Mucosa of gallbladder (tissue), 1 donor: ENCODE results near the gene DCAF7. TPM values are rescaled to one million over a fixed set of nuclear protein-coding genes. Genes with fewer than 3 reads are reported as not detected.

Experiments used
- DNase-seq: peaks from one replicate; pipeline ENCODE4 v3.0.0-alpha.2; 2020; ENCODE audit warnings: low spot score
- total RNA-seq: library from RNA; stranded (reverse); gene quantifications from one replicate; pipeline ENCODE4 v1.2.1, GENCODE V29; 2021
- donor health status: DM: no; HTN: no; CAD: no.

The DCAF7 gene
- total RNA-seq, 1 donor from 2014 or later: 81.8 TPM

DNA sequence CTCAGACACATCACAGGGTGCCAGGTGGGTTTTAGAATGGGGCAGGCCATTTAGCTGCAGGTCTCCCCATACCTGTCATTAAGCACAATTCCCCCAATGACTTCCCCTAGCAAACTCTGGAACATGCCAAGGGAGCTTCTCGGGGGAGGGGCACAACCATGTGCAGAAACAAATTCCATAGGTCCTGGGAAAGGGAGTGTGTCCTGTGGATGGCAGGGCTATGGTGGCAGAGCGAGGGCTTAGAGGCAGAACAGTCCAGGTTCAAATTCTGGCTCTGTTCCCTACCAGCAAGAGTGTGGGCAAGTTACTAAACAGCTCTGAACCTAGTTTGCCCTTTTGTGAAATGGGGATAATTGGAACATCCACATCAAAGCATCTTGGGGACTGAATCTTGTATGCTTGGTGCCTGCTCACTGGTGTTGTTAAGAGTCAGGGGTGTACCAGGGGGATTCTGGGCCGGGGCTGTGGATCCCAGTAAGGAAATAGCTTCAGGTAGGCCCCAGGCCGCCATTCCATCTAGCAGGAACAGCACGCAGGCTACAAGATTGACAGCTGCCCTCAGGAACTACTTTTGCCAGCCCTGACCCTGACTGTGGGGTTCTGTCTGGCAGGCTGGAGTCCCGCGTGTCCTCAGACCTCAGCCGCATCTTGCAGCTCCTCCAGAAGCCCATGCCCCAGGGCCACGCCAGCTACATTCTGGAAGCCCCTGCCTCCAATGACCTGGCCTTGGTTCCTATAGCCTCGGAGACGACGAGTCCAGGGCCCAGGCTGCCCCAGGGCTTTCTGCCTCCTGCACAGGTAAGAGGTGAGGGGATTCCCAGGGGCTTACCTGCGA is 5.6 kb upstream of the DCAF7 start:
- DNase-seq: no peak

DNA sequence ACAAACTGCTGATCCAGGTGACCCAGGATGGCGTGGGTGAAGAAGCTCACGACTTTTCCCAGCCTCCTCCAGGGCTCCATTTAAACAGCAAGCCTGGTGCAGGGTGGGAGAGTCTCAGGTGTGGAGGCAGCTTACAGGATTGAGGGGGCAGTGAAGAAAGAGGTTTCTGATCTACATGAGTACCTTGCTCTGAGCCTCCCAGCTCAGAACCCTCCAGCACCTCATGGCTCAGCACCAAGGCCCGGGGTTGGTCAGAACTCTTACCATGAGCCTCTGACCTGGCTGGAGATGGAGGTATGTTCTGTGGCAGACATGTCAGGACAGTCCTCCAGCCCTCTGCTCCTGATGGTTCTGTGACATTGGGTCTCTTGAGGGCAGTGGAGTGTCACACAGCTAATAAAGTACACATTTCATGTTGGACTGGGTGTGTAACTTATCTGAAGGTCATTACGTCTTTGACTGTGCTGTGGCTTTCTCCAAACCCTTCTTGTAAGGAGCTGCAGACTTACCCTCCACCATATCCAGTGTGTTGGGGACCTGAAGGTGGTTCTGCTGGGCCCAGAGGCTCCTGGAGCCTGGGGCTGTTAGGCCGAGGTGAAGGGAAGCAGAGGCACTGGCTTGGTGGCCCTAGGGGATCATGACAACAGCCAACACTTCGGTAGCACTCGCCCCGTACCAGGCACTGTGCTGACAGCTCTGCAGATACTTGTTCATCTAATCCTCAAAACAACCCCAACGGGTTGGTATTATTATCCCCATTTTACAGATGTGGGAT is 3.8 kb upstream of the DCAF7 start:
- DNase-seq: no peak

DNA sequence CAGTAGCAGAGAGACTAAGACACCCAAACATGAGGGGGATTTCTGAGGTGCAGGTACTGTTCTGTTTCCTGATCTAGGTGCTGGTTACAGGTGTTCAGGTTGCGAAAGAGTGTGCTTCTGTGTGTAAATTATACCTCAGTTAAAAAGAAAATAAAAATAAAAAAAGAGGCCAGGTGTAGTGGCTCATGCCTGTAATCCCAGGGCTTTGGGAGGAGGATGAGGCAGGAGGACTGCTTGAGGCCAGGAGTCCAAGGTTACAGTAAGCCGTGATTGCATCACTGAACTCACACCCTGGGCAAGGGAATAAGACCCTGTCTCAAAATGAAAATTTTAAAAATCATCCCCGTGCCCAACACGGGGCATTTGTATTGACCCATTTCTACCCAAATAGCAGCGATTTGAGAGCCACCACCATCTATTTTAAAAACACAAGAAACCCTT is 3.2 kb upstream of the DCAF7 start:
- DNase-seq: no peak

DNA sequence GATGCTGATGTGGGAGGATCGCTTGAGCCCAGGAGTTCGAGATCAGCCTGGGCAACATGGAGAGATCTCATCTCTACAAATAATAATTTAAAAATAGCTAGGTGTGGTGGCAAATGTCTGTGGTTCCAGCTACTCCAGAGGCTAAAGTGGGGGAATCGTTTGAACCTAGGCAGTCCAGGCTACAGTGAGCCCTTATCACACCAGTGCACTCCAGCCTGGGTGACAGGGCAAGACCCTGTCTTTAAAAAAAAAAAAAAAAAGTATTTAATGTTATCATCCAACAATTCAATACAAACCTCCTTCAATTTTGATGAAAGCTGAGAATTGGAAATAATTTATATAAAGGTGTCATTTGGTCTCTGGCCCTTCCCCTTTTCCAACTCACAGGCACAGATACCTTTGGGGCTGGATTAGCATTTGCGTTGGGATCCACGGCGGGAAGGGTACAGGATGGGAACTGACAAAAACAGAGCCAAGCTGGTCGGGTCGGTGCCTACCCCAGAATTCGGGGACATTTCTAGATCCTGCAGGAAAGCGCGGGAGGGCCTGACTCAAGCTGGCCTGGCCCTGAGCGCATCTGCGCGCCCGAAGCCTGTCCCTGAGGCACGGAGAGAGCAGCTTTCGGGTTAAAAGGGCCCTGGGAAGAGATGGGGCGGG is 860 bp upstream of the DCAF7 start:
- no peak for DNase-seq

DNA sequence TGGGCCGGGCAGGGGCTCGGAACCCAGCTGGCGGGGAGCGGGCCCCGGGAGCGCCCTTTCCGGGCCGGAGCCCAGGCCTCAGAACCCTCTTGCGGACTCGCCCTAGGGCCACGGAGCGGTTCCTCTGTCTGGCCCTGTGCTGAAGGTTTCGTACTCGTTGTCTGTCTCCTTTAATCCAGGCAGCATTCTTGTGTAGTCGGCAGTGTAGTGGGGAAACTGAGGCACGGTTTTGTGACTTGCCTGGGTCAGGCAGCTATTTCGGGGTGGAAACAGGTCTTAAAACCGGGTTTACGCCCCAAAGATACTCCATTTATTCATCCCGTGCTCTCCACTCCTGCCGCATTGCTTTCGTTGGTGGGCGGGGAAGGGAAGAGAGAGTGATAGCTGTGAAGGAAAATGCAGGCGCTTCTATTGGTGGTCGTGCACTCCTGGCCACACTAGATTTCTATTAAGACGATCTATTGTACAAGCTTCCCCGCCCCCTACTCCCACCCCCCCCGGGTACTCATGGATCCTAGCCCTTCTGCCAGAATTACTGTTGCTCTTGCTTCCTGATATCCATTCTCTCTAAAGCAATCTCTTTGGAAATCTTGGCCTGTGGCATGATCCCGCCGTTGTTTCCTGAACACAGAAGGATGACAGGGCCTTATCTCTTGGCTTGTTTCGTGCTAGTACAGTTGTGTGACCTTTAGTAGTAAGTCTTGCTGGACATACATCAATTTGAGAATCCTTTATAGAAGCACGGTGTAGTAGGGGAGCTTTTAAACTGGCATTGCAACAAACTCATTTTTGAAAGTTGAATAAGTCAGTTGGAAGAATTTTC is 751 bp downstream of the DCAF7 start:
- no peak for DNase-seq

DNA sequence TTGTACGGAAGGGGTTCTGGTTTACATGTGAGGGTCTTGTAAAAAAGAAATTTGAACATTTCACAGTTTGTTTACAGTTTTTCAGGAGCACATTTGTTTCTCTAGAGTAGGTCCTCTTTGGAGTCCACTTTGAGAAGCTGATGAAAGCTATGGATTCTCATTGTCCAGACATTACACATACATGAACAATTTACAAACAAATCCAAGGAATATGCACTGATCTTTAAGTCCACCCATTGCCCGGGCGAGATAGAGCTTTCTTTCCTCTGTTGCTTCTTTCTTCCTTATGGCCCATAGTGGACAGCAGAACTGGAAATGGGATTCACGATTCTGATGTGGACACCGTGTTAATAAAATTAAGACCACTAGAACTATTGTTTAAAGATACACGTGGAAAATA is 1.9 kb downstream of the DCAF7 start:
- no peak for DNase-seq

DNA sequence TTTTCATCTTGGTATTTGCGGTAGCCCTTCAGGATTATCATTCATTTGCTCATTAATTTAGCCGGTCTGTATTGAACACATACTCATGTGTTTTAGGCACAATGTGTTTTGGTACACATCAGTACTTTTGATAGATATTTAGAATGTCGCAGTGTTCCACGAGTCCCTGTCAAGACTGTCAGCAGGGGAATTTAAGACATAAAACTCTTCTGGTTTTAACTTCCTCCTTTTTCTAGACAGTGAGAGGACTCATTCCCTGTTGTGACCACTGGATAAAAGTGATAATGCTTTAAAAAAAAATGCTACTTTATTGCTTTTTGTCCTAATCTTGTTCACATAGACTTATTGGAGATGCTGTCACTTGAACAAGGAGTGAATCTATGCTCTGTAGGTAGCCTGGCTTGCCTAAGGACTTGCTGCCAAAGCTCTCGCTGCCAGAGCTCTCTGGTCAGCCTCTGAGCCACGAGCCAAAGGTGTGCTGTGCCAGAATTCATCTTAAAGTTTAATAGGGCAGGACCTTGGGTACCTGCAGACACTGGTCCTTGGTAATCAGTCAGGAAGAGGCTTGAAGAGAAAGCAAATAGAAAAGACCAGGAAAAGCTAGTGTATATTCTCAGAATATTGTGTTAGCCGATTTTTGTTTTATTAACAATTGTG is 5.4 kb downstream of the DCAF7 start:
- DNase-seq: no peak

DNA sequence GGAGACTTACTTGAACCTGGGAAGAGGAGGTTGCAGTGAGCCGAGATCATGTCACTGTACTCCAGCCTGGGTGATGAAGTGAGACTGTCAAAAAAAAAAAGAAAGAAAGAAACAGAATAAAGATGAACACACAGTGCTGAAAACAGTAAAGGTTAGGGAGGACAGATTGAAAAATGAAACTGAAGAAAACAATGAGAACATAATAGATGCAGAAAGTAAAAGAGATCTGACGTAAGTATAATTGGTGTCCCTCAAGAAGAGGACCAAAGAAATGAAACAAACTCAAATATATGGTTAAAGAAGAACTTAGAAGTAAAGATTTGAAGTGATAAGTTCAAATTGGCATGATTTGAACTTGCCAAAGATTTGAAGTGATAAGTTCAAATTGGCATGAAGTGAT is 7.1 kb downstream of the DCAF7 start:
- DNase-seq: no peak

DNA sequence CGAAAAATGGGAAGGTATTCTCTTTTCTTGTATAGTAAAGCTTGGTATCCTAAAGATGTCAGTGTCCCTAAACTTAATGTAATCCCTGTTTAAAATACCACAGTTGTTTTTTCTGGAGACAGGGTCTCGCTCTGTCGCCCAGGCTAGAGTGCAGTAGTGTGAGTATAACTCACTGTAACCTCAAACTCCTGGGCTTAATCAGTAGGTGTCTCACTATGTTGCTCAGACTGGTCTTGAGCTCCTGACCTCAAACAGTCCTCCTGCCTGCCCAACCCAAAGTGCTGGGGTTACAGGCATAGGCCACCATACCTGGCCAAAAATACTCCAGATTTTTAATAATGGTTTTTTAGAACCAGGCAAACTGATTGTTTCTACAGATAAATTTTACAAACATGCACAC is 8.2 kb downstream of the DCAF7 start:
- DNase-seq: no peak

DNA sequence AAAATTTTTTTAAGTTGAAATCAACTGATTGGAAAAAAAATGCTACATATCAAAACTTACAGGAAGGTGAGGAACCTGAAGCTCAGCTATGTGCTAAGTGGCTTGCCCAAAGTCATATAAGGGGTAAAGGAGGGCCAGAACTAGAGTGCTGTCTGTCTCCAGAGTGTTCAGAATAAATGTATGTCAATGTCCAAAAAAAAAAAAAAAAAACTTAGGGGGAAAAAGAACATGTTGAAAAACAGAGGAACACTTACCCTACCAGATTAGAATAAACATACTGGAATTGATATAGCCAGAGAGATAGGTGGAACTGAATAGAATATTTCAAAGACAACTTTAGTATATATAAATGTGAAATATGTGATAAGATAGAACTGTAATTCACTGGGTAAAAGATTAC is 11.5 kb downstream of the DCAF7 start:
- no peak for DNase-seq

DNA sequence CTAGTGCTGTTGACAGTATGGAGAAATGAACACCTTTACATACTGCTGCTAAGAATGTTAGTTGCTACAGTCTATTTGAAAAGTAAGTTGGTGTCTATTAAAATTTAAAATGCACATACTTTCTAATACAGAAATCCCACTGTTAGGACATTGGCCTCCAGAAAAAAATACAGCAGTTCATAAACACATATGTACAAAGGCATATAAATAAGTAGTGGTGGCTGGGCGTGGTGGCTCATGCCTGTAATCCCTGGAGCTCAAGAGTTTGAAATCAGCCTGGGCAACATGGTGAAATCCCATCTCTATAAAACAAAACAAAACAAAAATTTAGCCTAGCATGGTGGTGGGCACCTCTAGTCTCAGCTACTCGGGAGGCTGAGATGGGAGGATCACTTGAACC is 13.1 kb downstream of the DCAF7 start:
- DNase-seq: no peak

DNA sequence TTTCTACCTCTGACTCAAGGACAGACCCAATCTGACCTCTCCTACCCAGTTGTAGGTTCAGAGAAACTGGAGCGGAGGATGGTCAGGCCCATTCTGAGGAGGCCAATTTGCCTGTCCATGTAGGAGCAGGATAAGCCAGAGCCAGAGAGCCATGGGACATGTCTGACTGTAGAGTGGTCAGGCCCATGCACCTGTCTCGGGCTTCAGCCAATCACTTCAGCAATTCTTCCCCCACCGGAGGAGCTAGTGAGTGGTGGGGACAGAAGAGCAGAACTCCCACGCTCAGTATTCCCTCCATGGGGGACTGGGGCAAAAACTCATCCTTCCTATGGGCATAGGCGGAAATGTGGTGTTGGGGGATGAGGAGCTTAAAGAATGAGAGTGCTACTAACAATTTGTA is 14.3 kb downstream of the DCAF7 start:
- DNase-seq: no peak

DNA sequence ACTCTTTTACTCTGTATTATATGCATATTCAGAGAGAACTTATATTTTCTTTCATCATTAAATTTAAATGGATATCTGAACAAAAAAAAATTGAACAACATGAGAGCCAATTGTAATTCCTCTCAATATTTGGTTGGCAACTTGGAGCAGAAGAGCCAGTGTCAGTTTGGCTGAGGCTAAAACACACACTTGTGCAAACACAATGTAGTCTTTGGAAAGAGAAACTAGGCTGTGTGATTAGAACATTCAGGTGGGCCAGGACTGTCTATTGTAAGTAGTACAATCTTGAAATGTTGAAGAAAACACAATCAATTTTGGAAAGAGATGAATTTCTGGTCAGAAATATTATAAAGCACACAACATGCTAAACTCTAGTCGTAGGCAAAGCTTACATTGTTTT is 17.0 kb downstream of the DCAF7 start:
- no peak for DNase-seq

DNA sequence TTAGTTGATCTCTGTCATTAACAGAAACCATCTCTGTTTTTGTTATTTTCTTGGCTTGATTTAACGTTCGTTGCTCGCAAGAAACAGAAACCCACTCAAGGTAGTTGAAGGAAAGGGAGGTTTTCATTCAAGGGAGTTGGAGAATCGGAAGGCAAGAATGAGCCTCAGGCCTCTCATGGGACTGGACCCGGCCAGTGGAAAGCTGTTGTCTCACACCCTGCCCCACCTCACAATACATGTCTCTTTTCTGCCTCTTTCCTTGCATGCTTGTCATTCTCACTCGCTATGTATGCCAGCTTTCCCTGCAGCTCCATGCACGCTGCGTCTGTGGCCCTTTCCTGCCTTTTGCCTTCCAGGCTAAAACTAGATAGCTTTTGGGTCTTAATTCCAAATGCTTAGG is 18.3 kb downstream of the DCAF7 start:
- DNase-seq: no peak

DNA sequence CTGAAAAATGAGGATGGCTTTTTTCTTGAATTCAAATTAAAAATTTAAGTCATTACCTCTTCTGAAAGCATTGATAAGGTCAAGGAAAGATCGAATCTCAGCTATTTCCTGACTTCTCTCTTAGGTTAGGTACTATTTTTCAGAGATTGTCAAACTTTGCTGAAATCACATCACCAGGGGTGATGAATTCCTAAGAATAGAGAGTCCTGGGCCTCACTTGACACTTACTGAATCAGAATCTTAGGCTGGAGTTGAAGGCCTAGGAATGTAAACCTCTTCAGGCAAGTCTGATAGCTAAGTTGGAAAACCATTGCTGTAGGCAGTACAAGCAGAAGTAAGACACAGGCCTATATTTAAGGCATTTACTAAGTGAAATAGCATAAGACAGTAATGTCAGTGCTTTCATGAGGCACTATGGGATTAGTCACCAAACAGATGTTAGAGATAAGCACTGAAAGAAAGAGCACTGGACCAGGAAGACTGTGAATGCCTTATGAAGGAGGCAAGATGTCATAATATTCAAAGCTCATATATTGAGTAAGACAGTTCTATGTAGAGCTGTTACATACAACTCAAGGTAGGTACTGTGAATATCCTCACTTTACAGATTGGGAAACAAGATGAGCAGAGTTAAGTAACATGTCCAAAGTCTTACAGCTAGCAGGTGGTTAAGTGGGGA is 21.5 kb downstream of the DCAF7 start:
- DNase-seq: no peak

DNA sequence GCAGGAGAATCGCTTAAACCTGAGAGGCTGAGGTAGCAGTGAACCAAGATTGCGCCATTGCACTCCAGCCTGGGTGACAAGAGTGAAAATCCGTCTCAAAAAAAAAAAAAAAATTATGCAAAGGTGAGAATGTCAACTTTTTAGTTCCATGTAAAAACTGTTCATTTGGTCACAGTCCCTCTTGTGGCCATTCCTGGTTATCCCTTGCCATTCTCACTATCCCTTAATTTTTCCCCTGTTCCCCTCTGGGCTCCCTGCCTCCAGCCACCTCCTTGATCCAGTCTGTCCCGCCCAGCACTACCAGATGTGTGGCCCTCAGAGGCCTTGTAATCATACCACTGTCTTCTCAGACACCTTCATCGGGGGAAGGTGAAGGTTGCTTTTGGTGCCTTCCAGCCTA is 23.4 kb downstream of the DCAF7 start:
- no peak for DNase-seq

DNA sequence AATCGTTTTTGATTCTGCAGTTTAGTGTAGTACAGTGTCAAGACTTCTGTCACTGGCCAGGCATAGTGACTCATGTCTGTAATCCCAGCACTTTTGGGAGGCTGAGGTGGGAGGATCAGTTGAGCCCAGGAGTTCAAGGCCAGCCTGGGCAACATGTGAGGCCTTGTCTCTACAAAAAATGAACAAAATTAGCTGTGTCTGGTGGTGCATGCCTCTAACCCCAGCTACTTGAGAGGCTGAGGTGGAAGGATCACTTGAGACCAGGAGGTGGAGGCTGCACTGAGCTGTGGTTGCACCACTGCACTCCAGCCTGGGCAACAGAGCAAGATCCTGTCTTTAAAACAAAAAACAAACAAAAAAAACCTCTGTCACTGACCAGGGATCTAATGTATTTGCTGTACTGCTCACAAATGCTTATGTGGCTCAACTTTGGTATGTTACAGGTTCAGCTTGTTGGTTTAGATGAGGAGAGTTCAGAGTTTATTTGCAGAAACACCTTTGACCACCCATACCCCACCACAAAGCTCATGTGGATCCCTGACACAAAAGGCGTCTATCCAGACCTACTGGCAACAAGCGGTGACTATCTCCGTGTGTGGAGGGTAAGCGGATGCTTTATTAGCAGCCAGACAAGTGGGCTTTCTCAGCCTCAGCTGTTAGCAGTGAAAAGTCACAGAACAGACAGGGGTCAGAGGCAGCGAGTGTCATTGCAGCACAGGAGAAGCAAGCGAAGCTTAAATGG is 27.9 kb downstream of the DCAF7 start:
- no peak for DNase-seq

DNA sequence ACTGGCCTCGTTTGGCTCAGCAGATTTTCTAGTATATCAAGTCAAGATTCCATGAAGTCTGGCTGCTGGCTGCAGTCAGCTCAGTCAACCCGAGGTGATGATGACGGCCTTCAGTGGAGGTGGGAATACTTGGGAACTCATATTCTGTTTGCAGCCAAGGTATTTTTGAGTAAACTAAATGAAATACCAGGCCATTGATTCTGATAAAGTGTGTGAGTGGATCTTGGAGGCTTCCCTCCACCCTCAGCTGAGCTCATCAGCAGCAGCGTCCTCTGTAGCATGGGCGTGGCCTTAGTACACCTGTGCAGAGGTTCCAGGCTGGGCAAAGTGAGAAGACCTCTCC is 28.5 kb downstream of the DCAF7 start:
- DNase-seq: no peak

DNA sequence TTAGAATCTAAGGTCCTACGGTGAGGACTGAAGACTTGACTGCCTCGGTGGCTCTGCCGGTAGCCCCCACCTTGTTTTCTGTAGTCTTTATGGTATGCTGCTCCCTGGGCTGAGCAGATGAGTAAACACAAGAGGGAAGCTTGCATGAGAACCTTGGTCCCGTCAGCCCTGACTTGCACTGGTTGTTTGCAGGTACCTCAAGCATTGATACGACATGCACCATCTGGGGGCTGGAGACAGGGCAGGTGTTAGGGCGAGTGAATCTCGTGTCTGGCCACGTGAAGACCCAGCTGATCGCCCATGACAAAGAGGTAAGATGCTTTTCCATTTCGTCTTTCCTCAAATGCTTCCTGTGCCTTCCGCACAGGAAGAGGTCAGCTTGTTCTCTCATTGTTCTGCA is 29.4 kb downstream of the DCAF7 start:
- DNase-seq: no peak

DNA sequence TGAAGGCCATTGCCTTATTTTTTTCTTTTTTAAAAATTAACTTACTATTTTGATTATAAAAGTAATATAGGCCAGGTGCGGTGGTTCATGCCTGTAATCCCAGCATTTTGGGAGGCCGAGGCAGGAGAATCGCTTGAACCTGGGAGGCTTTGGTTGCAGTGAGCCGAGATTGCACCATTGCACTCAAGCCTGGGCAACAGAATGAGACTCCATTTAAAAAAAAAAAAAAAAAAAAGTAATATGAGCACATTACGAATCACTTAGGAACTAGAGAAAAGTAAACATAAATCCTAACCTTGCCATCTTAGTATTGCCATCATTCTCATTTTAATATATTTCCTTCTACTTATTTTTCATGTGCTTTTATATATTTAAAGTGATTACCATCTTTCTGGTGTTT is 37.5 kb downstream of the DCAF7 start:
- no peak for DNase-seq
